GM21367 (cell line): ENCODE measurements around the gene GAS1.
A peak's percentile ranks its signal among the peaks of the same experiment; 100 is the strongest.

Source experiments
- ATAC-seq: cut with Tn5 transposase; IDR thresholded peaks from one replicate; pipeline ENCODE4 v1.9.1; 2021; ENCODE audit not compliant: unreplicated experiment

The GAS1 gene, protein sequence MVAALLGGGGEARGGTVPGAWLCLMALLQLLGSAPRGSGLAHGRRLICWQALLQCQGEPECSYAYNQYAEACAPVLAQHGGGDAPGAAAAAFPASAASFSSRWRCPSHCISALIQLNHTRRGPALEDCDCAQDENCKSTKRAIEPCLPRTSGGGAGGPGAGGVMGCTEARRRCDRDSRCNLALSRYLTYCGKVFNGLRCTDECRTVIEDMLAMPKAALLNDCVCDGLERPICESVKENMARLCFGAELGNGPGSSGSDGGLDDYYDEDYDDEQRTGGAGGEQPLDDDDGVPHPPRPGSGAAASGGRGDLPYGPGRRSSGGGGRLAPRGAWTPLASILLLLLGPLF

GRCh38 chr9:86947146-86948073, at the start of gene GAS1:
Gene GAS1 (minus strand): TSS chr9:86947506. CDS start chr9:86946779, 727 bp downstream.
- peak; percentile 47 for ATAC-seq

GRCh38 chr9:86994231-86994630, 46.9 kb upstream of the GAS1 start:
- ATAC-seq: no peak

DNA sequence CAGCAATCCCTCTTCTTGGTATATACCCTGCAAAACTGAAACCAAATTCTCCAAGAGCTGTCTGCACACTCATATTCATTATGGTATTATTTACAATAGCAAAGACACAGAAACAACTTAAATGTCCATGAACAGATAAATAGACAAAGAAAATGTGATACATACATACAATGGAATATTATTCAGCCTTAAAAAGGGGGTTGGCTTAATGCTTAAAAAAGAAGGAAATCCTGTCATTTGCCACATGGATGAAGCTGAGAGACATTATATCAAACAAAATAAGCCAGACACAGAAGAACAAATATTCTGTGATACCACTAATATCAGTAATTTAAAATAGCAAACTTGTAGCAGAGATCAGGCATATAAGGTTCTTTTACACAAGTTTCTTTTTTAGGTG, 46.5 kb upstream of the GAS1 start:
- ATAC-seq: no peak

DNA sequence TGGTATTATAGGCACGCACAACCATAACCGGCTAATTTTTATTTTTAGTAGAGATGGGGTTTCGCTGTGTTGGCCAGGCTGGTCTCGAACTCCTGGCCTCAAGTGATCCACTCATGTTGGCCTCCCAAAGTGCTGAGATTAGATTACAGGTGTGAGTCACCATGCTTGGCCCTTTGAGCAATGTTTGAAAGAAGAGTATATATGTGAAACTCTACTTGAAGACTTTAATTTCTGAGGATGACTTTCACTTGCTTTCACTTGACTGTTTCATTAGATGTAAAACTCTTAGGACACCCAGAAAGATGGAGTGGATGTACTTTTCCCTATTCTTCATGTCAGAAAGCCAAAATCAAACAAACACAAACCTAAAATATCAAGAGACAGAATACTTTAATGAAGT, 43.8 kb upstream of the GAS1 start:
- ATAC-seq: no peak

GRCh38 chr9:86990290-86990689, 43.0 kb upstream of the GAS1 start:
- ATAC-seq: no peak

GRCh38 chr9:86987900-86988299, 40.6 kb upstream of the GAS1 start:
- no peak for ATAC-seq

DNA sequence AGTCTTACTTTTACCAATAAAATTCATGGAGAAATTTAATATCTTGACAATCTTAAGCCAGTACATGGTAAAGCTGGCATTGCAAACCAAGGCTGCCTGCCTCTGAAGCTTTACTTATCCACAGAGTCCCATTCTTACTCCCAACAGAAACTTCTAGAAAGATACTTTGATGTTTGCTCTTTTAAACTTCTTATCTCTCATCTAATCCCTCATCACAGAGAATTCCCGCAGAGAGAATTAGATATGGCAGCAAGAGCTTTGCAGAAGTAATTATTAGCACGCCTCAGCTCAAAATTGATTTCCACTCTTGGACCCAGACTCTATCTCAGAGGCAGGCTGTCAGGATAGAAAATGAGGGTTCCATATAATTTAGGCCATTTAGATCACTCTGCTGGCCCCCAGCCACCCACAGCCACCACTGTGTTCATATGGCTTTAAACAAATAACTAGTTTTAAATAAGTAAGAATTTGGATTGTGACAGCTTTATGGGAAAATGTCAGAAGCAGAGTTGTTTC, 37.9 kb upstream of the GAS1 start:
- no peak for ATAC-seq

DNA sequence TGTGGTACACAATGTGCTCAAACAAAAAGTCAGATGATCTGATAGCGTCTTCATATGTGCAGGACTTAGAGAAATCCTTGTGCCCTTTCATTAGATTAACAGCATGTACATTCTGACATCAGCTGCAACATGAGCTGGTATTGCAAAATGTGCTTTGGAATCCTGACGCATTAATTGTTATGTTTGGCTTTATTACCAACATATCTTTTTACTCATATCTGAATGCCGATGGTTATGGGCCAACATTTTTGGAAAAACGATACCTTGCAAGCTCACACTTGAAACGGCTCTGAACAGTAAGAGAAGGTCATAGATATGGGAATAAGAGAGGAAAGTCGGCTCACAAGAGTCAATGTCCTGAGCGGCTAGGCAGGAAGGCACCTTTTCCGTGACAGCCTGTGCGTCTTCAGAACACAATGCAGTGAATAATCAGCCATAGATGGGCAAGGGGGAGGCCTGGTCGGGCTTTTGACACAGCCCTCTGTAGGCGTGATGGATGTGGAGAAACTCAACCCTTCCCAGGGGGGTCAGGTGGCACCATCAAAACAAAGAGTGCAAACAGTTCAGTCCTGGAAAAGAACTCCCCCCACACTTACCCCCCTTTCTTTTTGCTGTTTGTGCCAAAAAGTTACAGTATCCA, 36.4 kb upstream of the GAS1 start:
- no peak for ATAC-seq

- ATAC-seq: no peak
Observed at GRCh38 chr9:86983249-86983619, 35.9 kb upstream of the GAS1 start.

- no peak for ATAC-seq
Observed at GRCh38 chr9:86980802-86981201, 33.5 kb upstream of the GAS1 start.

DNA sequence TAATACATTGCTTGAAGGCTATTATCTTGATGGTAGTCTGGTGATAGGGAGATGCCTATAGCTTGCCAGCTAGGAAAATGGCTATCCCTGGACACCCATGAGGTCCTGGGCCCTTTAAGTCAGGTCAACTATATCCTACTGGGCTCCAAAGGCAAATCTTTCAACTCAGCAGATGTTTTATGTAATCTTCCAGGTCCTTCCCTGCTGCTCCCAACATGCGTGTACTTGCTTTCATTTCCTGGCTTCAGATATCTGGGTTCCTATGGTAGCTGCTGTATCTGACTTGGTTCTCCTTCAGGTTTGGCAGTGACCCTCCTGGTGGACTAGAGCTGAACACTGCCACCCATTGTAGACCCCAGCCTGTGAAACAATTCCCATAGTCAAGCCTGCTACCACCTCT, 32.4 kb upstream of the GAS1 start:
- no peak for ATAC-seq

- no peak for ATAC-seq
Observed at GRCh38 chr9:86978922-86979474, 31.7 kb upstream of the GAS1 start.

- ATAC-seq: no peak
Observed at GRCh38 chr9:86978413-86978812, 31.1 kb upstream of the GAS1 start.

GRCh38 chr9:86977205-86977835, 30.0 kb upstream of the GAS1 start:
- ATAC-seq: no peak

- ATAC-seq: no peak
Observed at GRCh38 chr9:86975606-86976005, 28.3 kb upstream of the GAS1 start.

DNA sequence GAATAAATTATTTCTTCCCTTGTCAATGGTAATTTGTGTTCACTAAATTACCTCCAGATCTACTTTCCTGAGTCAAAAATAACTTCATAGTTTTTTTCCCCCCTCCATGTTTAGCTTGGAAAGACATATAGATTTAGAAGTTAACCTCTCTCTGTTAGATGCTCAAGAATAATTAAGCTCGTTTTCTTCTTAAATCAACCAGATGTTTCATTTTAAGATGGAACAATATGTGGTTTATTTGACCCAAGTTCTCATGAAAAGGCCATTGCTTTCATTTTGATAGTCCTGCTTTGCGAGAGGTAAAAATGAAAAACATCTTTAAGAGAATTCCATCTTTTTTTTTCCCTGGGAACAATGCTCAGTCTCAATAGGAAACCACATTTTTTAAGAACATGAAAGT, 27.7 kb upstream of the GAS1 start:
- no peak for ATAC-seq

DNA sequence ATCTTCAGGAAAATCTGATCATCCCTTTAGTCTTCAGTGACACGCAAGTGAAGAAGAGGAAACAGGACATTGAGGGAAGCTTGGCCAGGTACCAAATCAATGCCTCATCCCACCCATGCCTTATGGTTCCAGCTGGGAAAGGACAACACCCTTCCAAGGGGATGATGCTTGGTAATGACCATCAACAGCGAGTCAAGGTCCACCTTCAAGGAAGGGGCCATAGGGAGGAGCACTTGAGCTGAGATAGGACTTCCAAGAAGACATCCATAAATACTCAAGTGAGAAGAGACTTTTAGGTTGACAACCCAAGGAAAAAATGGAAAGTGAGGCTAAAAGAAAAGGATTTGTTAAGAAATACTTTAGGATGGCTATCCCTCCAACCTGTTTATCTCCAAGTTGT, 27.1 kb upstream of the GAS1 start:
- ATAC-seq: no peak

DNA sequence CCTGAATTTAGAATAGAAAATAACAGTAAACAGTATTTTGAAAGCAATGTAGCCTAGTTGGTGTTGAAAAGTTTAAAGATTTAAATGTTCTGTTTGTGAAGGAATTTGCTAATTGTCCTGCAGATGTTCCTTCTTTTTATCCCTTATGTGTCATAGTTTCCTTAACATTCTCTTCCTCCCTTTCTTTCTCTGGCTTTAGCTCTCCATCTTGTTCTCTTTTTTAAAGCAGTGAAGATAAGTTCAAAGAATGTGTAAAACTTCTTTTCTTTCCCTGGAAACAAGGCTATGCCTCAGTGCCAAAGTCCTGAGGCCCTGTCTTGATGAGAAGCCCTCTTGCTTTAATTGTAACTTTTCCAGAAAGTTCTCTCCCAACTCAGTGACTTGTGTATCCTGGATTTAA, 24.4 kb upstream of the GAS1 start:
- no peak for ATAC-seq

DNA sequence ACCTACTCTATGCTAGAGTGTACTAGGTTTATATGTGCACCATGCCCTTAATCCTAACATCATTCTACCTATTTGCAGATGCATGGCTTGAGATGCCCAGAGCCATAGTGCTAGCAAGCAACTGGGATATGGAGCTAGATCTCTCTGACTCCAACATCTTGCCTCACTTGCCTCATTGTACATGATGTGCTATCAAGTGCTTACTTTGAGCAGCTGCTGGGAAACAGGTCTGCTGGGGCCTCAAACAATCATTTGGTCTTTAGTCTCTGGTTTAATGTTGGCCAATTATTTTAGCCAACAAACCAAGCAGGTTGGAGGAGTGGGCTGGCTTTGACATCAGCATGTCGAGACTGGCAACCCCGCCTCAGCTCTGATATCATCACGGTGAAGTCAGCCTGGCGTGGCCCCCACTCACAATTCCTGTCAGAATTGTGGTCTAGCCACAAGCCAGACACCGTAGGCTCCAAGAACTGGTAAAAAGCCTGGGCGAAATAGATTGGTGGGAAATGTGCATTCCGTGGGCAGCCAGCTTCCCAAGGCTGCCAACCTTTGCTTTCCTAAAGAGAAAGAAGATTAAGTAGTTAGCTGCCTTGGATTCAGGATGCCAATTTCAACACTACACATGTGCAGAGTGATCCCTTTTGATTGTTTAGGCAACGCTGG, 21.1 kb upstream of the GAS1 start:
- ATAC-seq: no peak

- no peak for ATAC-seq
Observed at GRCh38 chr9:86966852-86967511, 19.7 kb upstream of the GAS1 start.
